ENCODE measurements around the gene PRDM15. TPM values are rescaled to one million over a fixed set of nuclear protein-coding genes. Genes with fewer than 3 reads are reported as not detected.

PRDM15 gene
- total RNA-seq, 1 experiment from 2014 or later: 9.8 TPM

DNA sequence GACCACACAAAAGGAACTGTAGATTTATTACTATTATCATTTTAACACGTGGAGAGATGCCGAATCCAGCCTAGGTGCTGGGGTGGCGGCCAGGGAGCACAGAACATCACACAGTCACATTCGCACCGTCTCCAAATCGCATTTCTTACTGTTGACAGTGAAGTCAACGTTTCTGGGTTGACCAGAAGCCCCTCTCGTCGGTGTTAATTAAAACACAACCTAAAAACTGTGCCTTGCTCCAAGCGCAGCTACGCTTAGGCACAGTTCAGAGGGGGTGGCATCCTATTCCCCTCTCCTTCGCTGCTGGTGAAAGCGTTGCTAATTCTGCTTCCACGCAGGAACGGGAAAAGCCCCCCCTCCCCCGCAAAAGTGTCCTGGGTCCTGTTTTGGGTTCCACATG is 116.4 kb downstream of the PRDM15 start:
- ChIA-PET CTCF (no interaction called here), POLR2A (no interaction called here), RAD21 (ENCODE audit: low non-redundant PET in 1 of 2, low total read pairs in 2 of 2, uncharacterized antibody in 2 of 2, unreplicated experiment in 2 of 2) (no interaction called here)
- Histone ChIP-seq H3K4me1 (ENCODE audit: control insufficient read depth in 1 of 2, insufficient read depth in 2 of 2, low read length in 2 of 2) (peaks cover 49 to 68% of the 10 kb centered on the region in 2 experiments), H3K4me3 (replicated peaks in 1 of 2; ENCODE audit: low read depth in 1 of 2, low read length in 2 of 2) (no peak overlapping the region), H4K20me1 (ENCODE audit: insufficient read depth) (peaks cover 13% of the 10 kb centered on the region; the same call in 1 of the 2 replicates), H3K27ac (ENCODE audit: low read depth, low read length) (no peak overlapping the region), H3K36me3 (ENCODE audit: control insufficient read depth in 1 of 2, insufficient read depth in 2 of 2, low read length in 2 of 2) (no peaks in the 10 kb centered on the region), H3K79me2 (ENCODE audit: insufficient read depth, low read length) (peaks cover 86% of the 10 kb centered on the region), H3K27me3 (ENCODE audit: insufficient read depth, low read length) (peaks cover 2% of the 10 kb centered on the region; the same call in 1 of the 2 replicates), H2AFZ (ENCODE audit: low read depth, low read length, poor library complexity, severe bottlenecking) (no peak overlapping the region), H3K9me2 (ENCODE audit: insufficient read depth) (no peaks in the 10 kb centered on the region), H3K4me2 (ENCODE audit: low read length) (no peak overlapping the region), H3K9ac (ENCODE audit: low read length) (no peak overlapping the region), H3K9me3 (ENCODE audit: control insufficient read depth in 1 of 2, insufficient read depth in 1 of 2, low read depth in 1 of 2, low read length in 2 of 2) (no peaks in the 10 kb centered on the region)
- no peak for DNase-seq (ENCODE audit: low read depth, low spot score)
- no TSS peak for BruUV-seq (replicated peaks)
- intact Hi-C loops (cut with micrococcal nuclease): no loop called here
- TF ChIP-seq SIN3A (IDR thresholded peaks at IDR 0.05; ENCODE audit: low read depth) (no peak), POLR2A (IDR thresholded peaks at IDR 0.05; ENCODE audit: borderline replicate concordance, extremely low read depth, insufficient read depth, insufficient read length) (no peak), ZFX (IDR thresholded peaks at IDR 0.05) (no peak), EZH2 (IDR thresholded peaks at IDR 0.05) (no peak), JUND (IDR thresholded peaks at IDR 0.05) (no peak), ZNF274 (IDR thresholded peaks at IDR 0.05; ENCODE audit: low read depth, low read length) (no peak), CBX3 (IDR thresholded peaks at IDR 0.05; ENCODE audit: low read depth) (no peak), SRF (IDR thresholded peaks at IDR 0.05; ENCODE audit: low read depth) (no peak), EZH2phosphoT487 (IDR thresholded peaks at IDR 0.05; ENCODE audit: borderline replicate concordance) (no peak)
- TF ChIP-seq, protein P1, sequence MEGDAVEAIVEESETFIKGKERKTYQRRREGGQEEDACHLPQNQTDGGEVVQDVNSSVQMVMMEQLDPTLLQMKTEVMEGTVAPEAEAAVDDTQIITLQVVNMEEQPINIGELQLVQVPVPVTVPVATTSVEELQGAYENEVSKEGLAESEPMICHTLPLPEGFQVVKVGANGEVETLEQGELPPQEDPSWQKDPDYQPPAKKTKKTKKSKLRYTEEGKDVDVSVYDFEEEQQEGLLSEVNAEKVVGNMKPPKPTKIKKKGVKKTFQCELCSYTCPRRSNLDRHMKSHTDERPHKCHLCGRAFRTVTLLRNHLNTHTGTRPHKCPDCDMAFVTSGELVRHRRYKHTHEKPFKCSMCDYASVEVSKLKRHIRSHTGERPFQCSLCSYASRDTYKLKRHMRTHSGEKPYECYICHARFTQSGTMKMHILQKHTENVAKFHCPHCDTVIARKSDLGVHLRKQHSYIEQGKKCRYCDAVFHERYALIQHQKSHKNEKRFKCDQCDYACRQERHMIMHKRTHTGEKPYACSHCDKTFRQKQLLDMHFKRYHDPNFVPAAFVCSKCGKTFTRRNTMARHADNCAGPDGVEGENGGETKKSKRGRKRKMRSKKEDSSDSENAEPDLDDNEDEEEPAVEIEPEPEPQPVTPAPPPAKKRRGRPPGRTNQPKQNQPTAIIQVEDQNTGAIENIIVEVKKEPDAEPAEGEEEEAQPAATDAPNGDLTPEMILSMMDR (IDR thresholded peaks at IDR 0.05 in 2 of 3, conservative IDR thresholded peaks at IDR 0.05 in 1 of 3; ENCODE audit: borderline replicate concordance in 1 of 3, insufficient read depth in 1 of 3, low read depth in 2 of 3, low read length in 2 of 3): no peak
- ATAC-seq: no peak
